HG03439 (cell line): ENCODE measurements around the gene PRSS53.

Experiments used
- ATAC-seq: cut with Tn5 transposase; IDR thresholded peaks from one replicate; pipeline ENCODE4 v1.9.1; 2021; ENCODE audit warnings: mild to moderate bottlenecking, moderate library complexity; ENCODE audit not compliant: unreplicated experiment

The PRSS53 gene

GRCh38 chr16:31099860-31100638, 11.3 kb upstream of the PRSS53 start:
- ATAC-seq = no peak

- ATAC-seq = peak; percentile 76
Observed at GRCh38 chr16:31094424-31095120, 5.8 kb upstream of the PRSS53 start, which contains the start of gene VKORC1. Gene VKORC1, minus strand, starts transcription at chr16:31094797. Its CDS starts 68 bp downstream, at chr16:31094729.

GRCh38 chr16:31094088-31094423, 5.3 kb upstream of the PRSS53 start:
- no peak for ATAC-seq

DNA sequence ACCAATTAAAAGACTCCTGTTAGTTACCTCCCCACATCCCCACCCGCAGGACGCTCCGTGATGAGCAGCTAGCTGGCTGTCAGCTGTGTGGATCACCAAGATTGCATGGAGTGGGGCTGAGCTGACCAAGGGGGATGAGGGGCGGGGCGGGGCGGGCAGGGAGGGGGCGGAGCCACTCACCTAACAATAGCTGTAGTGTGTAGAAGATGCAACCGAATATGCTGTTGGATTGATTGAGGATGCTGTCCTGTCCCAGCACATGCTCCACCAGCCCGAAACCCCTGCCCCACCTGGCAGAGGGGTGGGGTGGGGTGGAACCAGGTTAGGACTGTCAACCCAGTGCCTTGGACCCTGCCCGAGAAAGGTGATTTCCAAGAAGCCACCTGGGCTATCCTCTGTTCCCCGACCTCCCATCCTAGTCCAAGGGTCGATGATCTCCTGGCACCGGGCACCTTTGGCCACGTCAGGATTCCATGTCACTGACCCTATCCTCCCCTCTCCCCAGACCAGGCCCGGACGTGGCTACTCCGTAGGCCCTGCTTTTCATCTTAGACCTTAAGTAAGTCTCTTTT, 4.5 kb upstream of the PRSS53 start:
- no peak for ATAC-seq

- no peak for ATAC-seq
Observed at GRCh38 chr16:31092330-31092729, 3.6 kb upstream of the PRSS53 start.

DNA sequence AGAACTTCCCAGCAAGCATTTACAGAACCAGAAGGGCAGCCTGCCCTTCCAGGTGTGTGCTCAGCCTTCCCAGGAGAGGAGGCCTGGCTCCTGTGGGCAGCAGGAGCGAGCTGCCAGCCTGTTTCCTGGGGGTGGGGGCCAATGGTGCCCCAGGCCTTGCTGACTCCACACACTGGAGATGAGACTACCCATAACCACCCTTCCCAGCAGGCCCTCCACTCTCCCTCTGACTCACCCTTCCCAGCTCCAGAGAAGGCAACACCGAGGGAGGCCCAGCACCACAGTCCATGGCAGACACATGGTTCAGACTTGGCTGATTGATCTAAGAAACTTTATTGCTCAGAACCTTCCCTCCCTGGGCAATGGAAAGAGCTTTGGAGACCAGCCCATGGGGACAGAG, 1.8 kb upstream of the PRSS53 start:
- no peak for ATAC-seq

GRCh38 chr16:31089199-31089598, 456 bp upstream of the PRSS53 start:
- ATAC-seq = no peak

DNA sequence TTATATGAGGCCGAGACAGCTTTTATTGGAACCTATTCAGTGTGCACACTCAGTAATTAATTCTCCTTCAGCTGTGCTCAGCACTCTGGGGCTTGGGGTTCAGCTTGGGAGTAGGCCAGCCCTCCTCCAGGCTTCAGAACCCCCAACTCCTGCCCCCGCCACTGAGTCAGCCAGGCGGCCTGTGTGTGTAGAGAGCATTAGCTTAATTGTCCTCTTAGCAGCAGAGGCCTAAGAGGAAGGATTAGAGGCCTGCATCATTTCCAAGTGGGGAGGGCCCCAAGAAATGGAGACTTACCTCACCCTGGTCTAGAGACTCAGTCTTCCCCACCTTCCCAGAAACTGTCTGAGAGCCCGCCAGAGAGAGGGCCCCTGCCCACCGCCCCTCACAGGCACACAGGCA, 772 bp downstream of the PRSS53 start:
- no peak for ATAC-seq

- no peak for ATAC-seq
Observed at GRCh38 chr16:31087481-31087880, 1.3 kb downstream of the PRSS53 start.

- ATAC-seq = no peak
Observed at GRCh38 chr16:31086629-31086906, 2.2 kb downstream of the PRSS53 start.

- no peak for ATAC-seq
Observed at GRCh38 chr16:31085873-31086628, 2.7 kb downstream of the PRSS53 start.

- ATAC-seq = no peak
Observed at GRCh38 chr16:31085411-31085810, 3.3 kb downstream of the PRSS53 start.

- ATAC-seq = no peak
Observed at GRCh38 chr16:31084584-31085302, 4.0 kb downstream of the PRSS53 start.

GRCh38 chr16:31083981-31084380, 4.8 kb downstream of the PRSS53 start:
- ATAC-seq = no peak

GRCh38 chr16:31083556-31083955, 5.2 kb downstream of the PRSS53 start:
- ATAC-seq = no peak

DNA sequence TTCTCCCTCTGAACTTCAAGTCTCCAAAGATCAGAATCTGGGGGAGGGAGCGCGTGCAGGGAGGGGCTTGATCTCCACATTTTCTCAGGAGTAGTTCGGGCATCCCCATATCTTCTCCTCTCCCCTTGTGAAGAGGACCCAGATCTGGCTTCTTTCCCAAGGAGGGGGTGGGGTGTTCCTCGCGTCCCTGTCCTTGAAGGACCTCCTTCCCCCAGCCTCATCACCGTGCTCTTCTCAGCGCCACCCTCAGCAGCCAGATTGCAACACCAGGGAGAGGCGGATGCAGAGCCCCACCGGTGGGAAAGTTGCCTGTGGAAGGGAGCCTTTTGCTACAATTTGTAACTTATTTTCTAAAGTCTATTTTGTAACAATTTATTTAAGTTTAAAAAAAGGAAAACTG, 5.7 kb downstream of the PRSS53 start:
- no peak for ATAC-seq

GRCh38 chr16:31082368-31083045, 6.2 kb downstream of the PRSS53 start:
- ATAC-seq = no peak

GRCh38 chr16:31081428-31082351, 7.1 kb downstream of the PRSS53 start:
- ATAC-seq = no peak

DNA sequence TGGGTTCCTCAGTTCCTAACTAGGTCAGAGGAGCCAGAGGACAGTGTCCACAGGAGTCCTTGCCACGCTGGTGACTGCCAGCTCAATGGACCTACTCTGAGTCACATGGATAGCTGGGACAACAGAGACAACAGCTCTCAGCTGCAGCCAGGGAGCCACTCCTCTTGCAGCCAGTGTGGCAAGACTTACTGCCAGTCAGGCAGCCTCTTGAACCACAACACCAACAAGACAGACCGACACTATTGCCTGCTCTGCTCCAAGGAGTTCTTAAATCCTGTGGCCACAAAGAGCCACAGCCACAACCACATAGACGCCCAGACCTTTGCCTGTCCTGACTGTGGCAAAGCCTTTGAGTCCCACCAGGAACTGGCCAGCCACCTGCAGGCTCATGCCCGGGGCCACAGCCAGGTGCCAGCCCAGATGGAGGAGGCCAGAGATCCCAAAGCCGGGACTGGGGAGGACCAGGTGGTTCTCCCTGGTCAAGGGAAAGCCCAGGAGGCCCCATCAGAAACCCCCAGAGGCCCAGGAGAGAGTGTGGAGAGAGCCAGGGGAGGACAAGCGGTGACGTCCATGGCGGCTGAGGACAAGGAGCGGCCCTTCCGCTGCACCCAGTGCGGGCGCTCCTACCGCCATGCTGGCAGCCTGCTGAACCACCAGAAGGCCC, 7.9 kb downstream of the PRSS53 start:
- ATAC-seq = no peak
